HG02973 (cell line): ENCODE results near the gene VTI1A.

Experiments used
- ATAC-seq: cut with Tn5 transposase; IDR thresholded peaks from one replicate; pipeline ENCODE4 v1.9.1; 2021; ENCODE audit warnings: moderate library complexity; ENCODE audit not compliant: unreplicated experiment

The VTI1A gene

GRCh38 chr10:112628951-112629609 is 182.1 kb downstream of the VTI1A start:
- no peak for ATAC-seq

- ATAC-seq, result no peak
Measured at GRCh38 chr10:112631501-112632400, 184.7 kb downstream of the VTI1A start.

- ATAC-seq, result no peak
Measured at GRCh38 chr10:112634096-112634830, 187.2 kb downstream of the VTI1A start.

- ATAC-seq, result no peak
Measured at GRCh38 chr10:112637901-112638300, 190.9 kb downstream of the VTI1A start.

- no peak for ATAC-seq
Measured at GRCh38 chr10:112639298-112639697, 192.3 kb downstream of the VTI1A start.

- ATAC-seq, result no peak
Measured at GRCh38 chr10:112640638-112641037, 193.6 kb downstream of the VTI1A start.

- ATAC-seq, result no peak
Measured at GRCh38 chr10:112643600-112644264, 196.7 kb downstream of the VTI1A start.

- no peak for ATAC-seq
Measured at GRCh38 chr10:112644265-112644645, 197.2 kb downstream of the VTI1A start.

GRCh38 chr10:112649006-112649821 is 202.2 kb downstream of the VTI1A start:
- ATAC-seq, result no peak

- ATAC-seq, result no peak
Measured at GRCh38 chr10:112649822-112650152, 202.8 kb downstream of the VTI1A start.

GRCh38 chr10:112650588-112651030 is 203.6 kb downstream of the VTI1A start:
- no peak for ATAC-seq

GRCh38 chr10:112653215-112653614 is 206.2 kb downstream of the VTI1A start:
- no peak for ATAC-seq

- no peak for ATAC-seq
Measured at GRCh38 chr10:112653851-112654250, 206.8 kb downstream of the VTI1A start.

- no peak for ATAC-seq
Measured at GRCh38 chr10:112654794-112655193, 207.8 kb downstream of the VTI1A start.

GRCh38 chr10:112655722-112656121 is 208.7 kb downstream of the VTI1A start:
- ATAC-seq, result no peak

GRCh38 chr10:112658465-112658864 is 211.4 kb downstream of the VTI1A start:
- ATAC-seq, result no peak

GRCh38 chr10:112658900-112659638 is 212.1 kb downstream of the VTI1A start:
- ATAC-seq, result no peak

GRCh38 chr10:112663234-112664125 is 216.5 kb downstream of the VTI1A start:
- ATAC-seq, result no peak

GRCh38 chr10:112666094-112666493 is 219.1 kb downstream of the VTI1A start:
- no peak for ATAC-seq
